ENCODE results near the gene PICK1. TPM values are rescaled to one million over a fixed set of nuclear protein-coding genes. Genes with fewer than 3 reads are reported as not detected.

PICK1 gene
- total and polyA plus RNA-seq, 2 of the 13 experiments (the other 11 are each of a cell fraction or from before 2014, with no cell fraction given) = 19.3 to 25.3 TPM

DNA sequence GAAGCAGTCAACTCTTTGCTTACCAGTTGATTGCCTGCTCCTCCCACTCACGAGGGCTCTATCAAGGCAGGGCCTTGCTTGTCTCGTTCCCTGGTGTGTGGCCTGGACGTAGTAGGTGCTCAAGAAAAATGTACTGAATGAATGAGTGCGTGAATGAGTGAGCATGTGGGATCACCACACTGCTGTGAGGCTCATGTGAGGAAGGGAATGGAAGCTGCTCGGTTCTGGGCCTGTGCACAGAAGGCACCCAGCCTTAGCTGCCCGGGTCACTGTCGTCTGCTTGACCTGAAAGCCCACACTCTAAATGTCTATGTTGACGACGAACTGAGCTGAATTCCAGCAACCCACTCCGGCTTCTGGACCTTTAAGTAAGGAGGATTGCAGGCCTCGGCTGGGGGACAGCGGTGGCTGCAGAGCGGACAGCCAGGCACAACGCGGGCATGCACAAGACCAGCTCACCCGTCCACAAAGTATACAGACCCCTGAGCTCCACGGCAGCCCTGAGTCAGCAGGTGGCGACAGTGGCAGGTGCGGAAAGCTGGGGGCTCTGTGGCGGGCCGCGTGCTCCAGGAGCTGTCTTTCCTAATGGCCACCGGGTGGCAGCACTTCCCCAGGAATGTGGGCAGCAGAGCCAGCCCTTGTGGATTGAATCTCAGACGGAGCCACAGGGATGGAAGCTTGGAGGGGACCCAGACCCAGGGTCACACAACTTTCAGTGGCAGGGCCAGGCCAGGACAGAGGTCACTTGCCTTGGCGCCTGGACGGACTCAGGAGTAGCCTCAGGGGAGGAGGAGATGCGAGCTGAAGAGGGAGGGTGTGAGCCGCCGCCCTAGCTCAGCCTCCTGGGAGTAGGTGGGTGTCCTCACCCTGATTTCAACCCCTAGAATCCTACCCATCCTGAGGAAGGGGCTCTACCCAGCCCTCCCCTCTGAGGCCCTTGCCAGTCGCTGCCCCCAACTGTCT is 5.0 kb upstream of the PICK1 start (continued):
- TF ChIP-seq, protein P1, sequence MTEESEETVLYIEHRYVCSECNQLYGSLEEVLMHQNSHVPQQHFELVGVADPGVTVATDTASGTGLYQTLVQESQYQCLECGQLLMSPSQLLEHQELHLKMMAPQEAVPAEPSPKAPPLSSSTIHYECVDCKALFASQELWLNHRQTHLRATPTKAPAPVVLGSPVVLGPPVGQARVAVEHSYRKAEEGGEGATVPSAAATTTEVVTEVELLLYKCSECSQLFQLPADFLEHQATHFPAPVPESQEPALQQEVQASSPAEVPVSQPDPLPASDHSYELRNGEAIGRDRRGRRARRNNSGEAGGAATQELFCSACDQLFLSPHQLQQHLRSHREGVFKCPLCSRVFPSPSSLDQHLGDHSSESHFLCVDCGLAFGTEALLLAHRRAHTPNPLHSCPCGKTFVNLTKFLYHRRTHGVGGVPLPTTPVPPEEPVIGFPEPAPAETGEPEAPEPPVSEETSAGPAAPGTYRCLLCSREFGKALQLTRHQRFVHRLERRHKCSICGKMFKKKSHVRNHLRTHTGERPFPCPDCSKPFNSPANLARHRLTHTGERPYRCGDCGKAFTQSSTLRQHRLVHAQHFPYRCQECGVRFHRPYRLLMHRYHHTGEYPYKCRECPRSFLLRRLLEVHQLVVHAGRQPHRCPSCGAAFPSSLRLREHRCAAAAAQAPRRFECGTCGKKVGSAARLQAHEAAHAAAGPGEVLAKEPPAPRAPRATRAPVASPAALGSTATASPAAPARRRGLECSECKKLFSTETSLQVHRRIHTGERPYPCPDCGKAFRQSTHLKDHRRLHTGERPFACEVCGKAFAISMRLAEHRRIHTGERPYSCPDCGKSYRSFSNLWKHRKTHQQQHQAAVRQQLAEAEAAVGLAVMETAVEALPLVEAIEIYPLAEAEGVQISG (CRISPR knock-in tag; IDR thresholded peaks at IDR 0.05) = peak; percentile 69
- TF ChIP-seq JARID2 (CRISPR knock-in tag; IDR thresholded peaks at IDR 0.05; ENCODE audit: insufficient replicate concordance) (no peak), FOXA1 (IDR thresholded peaks at IDR 0.05) (no peak), FOXA1 (CRISPR knock-in tag; IDR thresholded peaks at IDR 0.05) (peak; percentile 46), ZKSCAN8 (CRISPR knock-in tag; IDR thresholded peaks at IDR 0.05; ENCODE audit: borderline replicate concordance) (0 out of 2 replicates have a peak, but pooled peaks have one; percentile 41), NFE2L1 (CRISPR knock-in tag; IDR thresholded peaks at IDR 0.05; ENCODE audit: borderline replicate concordance) (peak; percentile 63; the same call in 1 of the 2 replicates), MAFK (conservative IDR thresholded peaks at IDR 0.05 in 1 of 2, IDR thresholded peaks at IDR 0.05 in 1 of 2; ENCODE audit: low read length in 2 of 2) (peak; percentile 70 to 72), HOXA5 (CRISPR knock-in tag; IDR thresholded peaks at IDR 0.05) (0 out of 2 replicates have a peak, but pooled peaks have one; percentile 59), ZNF383 (CRISPR knock-in tag; IDR thresholded peaks at IDR 0.05; ENCODE audit: borderline replicate concordance) (no peak), ZMYM4 (CRISPR knock-in tag; IDR thresholded peaks at IDR 0.05) (0 out of 2 replicates have a peak, but pooled peaks have one; percentile 47), HNRNPL (IDR thresholded peaks at IDR 0.05; ENCODE audit: low read depth, low read length) (peak; percentile 88), ZNF460 (CRISPR knock-in tag; IDR thresholded peaks at IDR 0.05; ENCODE audit: borderline replicate concordance) (no peak), GATAD1 (CRISPR knock-in tag; IDR thresholded peaks at IDR 0.05) (peak; percentile 63; the same call in 1 of the 2 replicates), ZNF589 (CRISPR knock-in tag; conservative IDR thresholded peaks at IDR 0.05) (no peak), MEIS2 (CRISPR knock-in tag; IDR thresholded peaks at IDR 0.05) (no peak), NFRKB (IDR thresholded peaks at IDR 0.05) (no peak), ZNF782 (CRISPR knock-in tag; IDR thresholded peaks at IDR 0.05; ENCODE audit: borderline replicate concordance) (peak; percentile 24; the same call in 1 of the 2 replicates), MIER2 (CRISPR knock-in tag; IDR thresholded peaks at IDR 0.05) (0 out of 2 replicates have a peak, but pooled peaks have one; percentile 18), KMT2A (CRISPR knock-in tag; IDR thresholded peaks at IDR 0.05) (peak; percentile 31; the same call in 1 of the 2 replicates), RFXANK (CRISPR knock-in tag; IDR thresholded peaks at IDR 0.05) (no peak), TSC22D2 (CRISPR knock-in tag; IDR thresholded peaks at IDR 0.05; ENCODE audit: borderline replicate concordance) (no peak), SAFB2 (CRISPR knock-in tag; IDR thresholded peaks at IDR 0.05; ENCODE audit: borderline replicate concordance, low read depth) (no peak), ZNF597 (CRISPR knock-in tag; IDR thresholded peaks at IDR 0.05) (no peak), SNAI1 (CRISPR knock-in tag; IDR thresholded peaks at IDR 0.05; ENCODE audit: borderline replicate concordance) (no peak)
- TF ChIP-seq, protein P2, sequence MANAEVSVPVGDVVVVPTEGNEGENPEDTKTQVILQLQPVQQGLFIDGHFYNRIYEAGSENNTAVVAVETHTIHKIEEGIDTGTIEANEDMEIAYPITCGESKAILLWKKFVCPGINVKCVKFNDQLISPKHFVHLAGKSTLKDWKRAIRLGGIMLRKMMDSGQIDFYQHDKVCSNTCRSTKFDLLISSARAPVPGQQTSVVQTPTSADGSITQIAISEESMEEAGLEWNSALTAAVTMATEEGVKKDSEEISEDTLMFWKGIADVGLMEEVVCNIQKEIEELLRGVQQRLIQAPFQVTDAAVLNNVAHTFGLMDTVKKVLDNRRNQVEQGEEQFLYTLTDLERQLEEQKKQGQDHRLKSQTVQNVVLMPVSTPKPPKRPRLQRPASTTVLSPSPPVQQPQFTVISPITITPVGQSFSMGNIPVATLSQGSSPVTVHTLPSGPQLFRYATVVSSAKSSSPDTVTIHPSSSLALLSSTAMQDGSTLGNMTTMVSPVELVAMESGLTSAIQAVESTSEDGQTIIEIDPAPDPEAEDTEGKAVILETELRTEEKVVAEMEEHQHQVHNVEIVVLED (CRISPR knock-in tag; IDR thresholded peaks at IDR 0.05; ENCODE audit: borderline replicate concordance) = peak; percentile 44; the same call in 1 of the 2 replicates

Data from HepG2 (cell line).